ENCODE measurements around the gene CCM2. TPM values are rescaled to one million over a fixed set of nuclear protein-coding genes. Genes with fewer than 3 reads are reported as not detected.

Gene CCM2
- total RNA-seq, 2 experiments from 2014 or later: 48.8 to 52.8 TPM

DNA sequence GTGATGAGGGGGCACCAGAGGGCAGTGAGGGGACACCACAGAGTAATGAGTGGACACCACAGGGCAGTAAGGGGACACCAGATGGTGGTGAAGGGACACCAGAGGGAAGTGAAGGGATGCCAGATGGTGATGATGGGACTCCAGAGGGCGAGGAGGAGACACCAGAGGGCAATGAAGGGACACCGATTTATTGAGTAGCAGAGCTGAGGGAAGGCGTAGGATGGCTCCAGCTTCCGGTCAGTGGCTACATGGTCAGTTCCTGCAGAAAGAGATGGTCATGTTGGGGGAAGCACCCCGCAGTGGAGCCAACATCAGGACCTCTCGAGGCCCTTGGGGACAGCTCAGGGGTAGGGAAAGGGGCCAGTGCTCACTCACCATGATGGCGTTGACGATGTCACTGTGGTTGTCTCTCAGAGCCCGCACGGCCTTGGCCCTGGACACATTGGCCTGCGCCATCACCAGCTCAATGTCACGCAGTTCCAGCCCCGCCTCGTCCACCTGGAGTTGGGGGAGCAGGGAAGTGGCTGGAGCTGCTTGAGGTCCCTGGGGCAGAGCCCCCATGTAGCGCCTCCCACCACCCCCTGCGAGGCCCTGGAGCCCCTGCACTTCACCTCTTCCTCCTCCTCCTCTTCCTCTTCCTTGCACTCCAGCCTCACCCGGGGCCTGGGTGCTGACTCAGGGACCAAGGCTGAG, 80.4 kb downstream of the CCM2 start:
- Mint-ChIP-seq H3K4me3 (no peak overlapping the region), H3K27ac (peak overlapping the region; percentile 63), H3K4me1 (ENCODE audit: low read depth) (no peaks in the 10 kb centered on the region), H3K36me3 (ENCODE audit: low read depth) (peaks cover 19% of the 10 kb centered on the region), H3K9me3 (no peaks in the 10 kb centered on the region), H3K27me3 (no peaks in the 10 kb centered on the region)
- H3K36me3 ChIP-seq (ENCODE audit: insufficient read depth, low read length): peaks cover 16% of the 10 kb centered on the region
- no peaks in the 10 kb centered on the region for H3K27me3 ChIP-seq (ENCODE audit: control insufficient read depth in 1 of 2, insufficient read depth in 2 of 2, low read length in 2 of 2)
- peak; percentile 34 for ATAC-seq (ENCODE audit: poor library complexity)
- no peak overlapping the region for H3K27ac ChIP-seq (ENCODE audit: low read depth in 1 of 2, low read length in 2 of 2)
- intact Hi-C loops (cut with DNase I, micrococcal nuclease): loop anchor here (1.0 to 2.0 kb wide), 2 partner anchors 54 to 56 kb away; no protein-coding TSS in a partner anchor
- TF ChIP-seq CTCF (IDR thresholded peaks at IDR 0.05): no peak
- peak in 3 of 14 experiments; percentile 29 to 41 (median 30) for DNase-seq
- H3K4me3 ChIP-seq (ENCODE audit: low read length): no peak overlapping the region
- H3K9me3 ChIP-seq (ENCODE audit: control insufficient read depth in 1 of 2, insufficient read depth in 1 of 2, low read length in 2 of 2): no peaks in the 10 kb centered on the region
- CTCF ChIA-PET: interaction anchor here (1.4 kb wide), 2 partner anchors 30 to 56 kb away, joined by 5 read pairs; no protein-coding TSS in a partner anchor
- POLR2A ChIA-PET: interaction anchor here (1.1 to 1.6 kb wide), 2 partner anchors 53 to 119 kb away, joined by 3 to 5 read pairs; no protein-coding TSS in a partner anchor
- H3K4me1 ChIP-seq (ENCODE audit: insufficient read depth, low read length): no peaks in the 10 kb centered on the region

GRCh38 chr7:45080958-45081669, 81.1 kb downstream of the CCM2 start:
- H3K9me3 ChIP-seq (ENCODE audit: control insufficient read depth in 1 of 2, insufficient read depth in 1 of 2, low read length in 2 of 2): no peaks in the 10 kb centered on the region
- TF ChIP-seq CTCF (IDR thresholded peaks at IDR 0.05): no peak
- no peaks in the 10 kb centered on the region for H3K27me3 ChIP-seq (ENCODE audit: control insufficient read depth in 1 of 2, insufficient read depth in 2 of 2, low read length in 2 of 2)
- H3K4me1 ChIP-seq (ENCODE audit: insufficient read depth, low read length): no peaks in the 10 kb centered on the region
- Mint-ChIP-seq H3K36me3 (ENCODE audit: low read depth) (peaks cover 13% of the 10 kb centered on the region), H3K27me3 (no peaks in the 10 kb centered on the region), H3K4me3 (no peak overlapping the region), H3K9me3 (no peaks in the 10 kb centered on the region), H3K27ac (peak overlapping the region; percentile 63), H3K4me1 (ENCODE audit: low read depth) (no peaks in the 10 kb centered on the region)
- ATAC-seq (ENCODE audit: poor library complexity): no peak
- ChIA-PET POLR2A (interaction anchor here (1.1 to 1.6 kb wide), 2 partner anchors 54 to 119 kb away, joined by 3 to 5 read pairs; no protein-coding TSS in a partner anchor), CTCF (interaction anchor here (1.4 kb wide), 2 partner anchors 29 to 55 kb away, joined by 5 read pairs; no protein-coding TSS in a partner anchor)
- intact Hi-C loops (cut with DNase I, micrococcal nuclease): loop anchor here (1.0 to 2.0 kb wide), 2 partner anchors 54 to 55 kb away; no protein-coding TSS in a partner anchor
- H3K36me3 ChIP-seq (ENCODE audit: insufficient read depth, low read length): peaks cover 9% of the 10 kb centered on the region
- H3K4me3 ChIP-seq (ENCODE audit: low read length): no peak overlapping the region
- H3K27ac ChIP-seq (ENCODE audit: low read depth in 1 of 2, low read length in 2 of 2): no peak overlapping the region
- peak in 1 of 14 experiments; percentile 25 for DNase-seq

DNA sequence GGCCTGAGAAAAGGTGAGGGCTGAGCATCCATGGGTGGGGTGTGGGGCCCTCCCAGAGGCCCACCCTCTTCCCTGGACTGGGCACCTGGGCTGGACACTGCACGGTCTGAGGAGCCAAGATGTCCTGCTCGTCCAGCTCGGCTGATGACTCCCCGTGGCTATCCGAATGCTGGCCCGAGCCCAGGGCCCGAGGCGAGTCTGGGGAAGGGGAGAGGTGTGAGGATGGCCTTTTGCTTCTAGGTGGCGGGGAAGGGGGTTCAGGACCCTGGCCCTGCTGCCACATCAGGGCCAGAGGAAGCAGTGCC, 81.6 kb downstream of the CCM2 start:
- Histone ChIP-seq H3K27ac (ENCODE audit: low read depth in 1 of 2, low read length in 2 of 2) (no peak overlapping the region), H3K36me3 (ENCODE audit: insufficient read depth, low read length) (peaks cover 6% of the 10 kb centered on the region), H3K27me3 (ENCODE audit: control insufficient read depth in 1 of 2, insufficient read depth in 2 of 2, low read length in 2 of 2) (no peaks in the 10 kb centered on the region), H3K9me3 (ENCODE audit: control insufficient read depth in 1 of 2, insufficient read depth in 1 of 2, low read length in 2 of 2) (no peaks in the 10 kb centered on the region), H3K4me3 (ENCODE audit: low read length) (no peak overlapping the region), H3K4me1 (ENCODE audit: insufficient read depth, low read length) (no peaks in the 10 kb centered on the region)
- H3K4me3 Mint-ChIP-seq: no peak overlapping the region
- no peak for TF ChIP-seq CTCF (IDR thresholded peaks at IDR 0.05)
- ATAC-seq (ENCODE audit: poor library complexity) (no peak), DNase-seq (peak in 2 of 14 experiments; percentile 7 to 9)
- no peak overlapping the region for H3K27ac Mint-ChIP-seq
- ChIA-PET CTCF (no interaction called here), POLR2A (interaction anchor here (1.6 kb wide), 1 partner anchor 120 kb away, joined by 3 read pairs; no protein-coding TSS in a partner anchor)
- H3K36me3 Mint-ChIP-seq (ENCODE audit: low read depth): peaks cover 8% of the 10 kb centered on the region
- H3K27me3 Mint-ChIP-seq: no peaks in the 10 kb centered on the region
- H3K4me1 Mint-ChIP-seq (ENCODE audit: low read depth): no peaks in the 10 kb centered on the region
- no peaks in the 10 kb centered on the region for H3K9me3 Mint-ChIP-seq
- intact Hi-C loops (cut with DNase I, micrococcal nuclease): loop anchor here in 1 of 2 experiments (2.0 kb wide), 1 partner anchor 53 kb away; no protein-coding TSS in a partner anchor
